WI38 (cell line): ENCODE results near the gene F3.

Experiments
- H3K4me3 ChIP-seq: 2 replicates; pipeline ENCODE4 v1.5.1; 2011; ENCODE audit warnings: low read depth, mild to moderate bottlenecking, control low read depth, low read length
- TF ChIP-seq, protein P1 (sequence below): IDR thresholded peaks from 2 replicates; pipeline ENCODE4 v1.5.1; 2012; ENCODE audit warnings: low read depth, mild to moderate bottlenecking, control low read depth, low read length

Gene F3

GRCh38 chr1:94559921-94560320 is 18.4 kb upstream of the F3 start:
- H3K4me3 ChIP-seq, result no peak overlapping the region
- TF ChIP-seq, protein P1, sequence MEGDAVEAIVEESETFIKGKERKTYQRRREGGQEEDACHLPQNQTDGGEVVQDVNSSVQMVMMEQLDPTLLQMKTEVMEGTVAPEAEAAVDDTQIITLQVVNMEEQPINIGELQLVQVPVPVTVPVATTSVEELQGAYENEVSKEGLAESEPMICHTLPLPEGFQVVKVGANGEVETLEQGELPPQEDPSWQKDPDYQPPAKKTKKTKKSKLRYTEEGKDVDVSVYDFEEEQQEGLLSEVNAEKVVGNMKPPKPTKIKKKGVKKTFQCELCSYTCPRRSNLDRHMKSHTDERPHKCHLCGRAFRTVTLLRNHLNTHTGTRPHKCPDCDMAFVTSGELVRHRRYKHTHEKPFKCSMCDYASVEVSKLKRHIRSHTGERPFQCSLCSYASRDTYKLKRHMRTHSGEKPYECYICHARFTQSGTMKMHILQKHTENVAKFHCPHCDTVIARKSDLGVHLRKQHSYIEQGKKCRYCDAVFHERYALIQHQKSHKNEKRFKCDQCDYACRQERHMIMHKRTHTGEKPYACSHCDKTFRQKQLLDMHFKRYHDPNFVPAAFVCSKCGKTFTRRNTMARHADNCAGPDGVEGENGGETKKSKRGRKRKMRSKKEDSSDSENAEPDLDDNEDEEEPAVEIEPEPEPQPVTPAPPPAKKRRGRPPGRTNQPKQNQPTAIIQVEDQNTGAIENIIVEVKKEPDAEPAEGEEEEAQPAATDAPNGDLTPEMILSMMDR, result no peak

GRCh38 chr1:94555091-94555490 is 13.5 kb upstream of the F3 start:
- no peak overlapping the region for H3K4me3 ChIP-seq
- TF ChIP-seq, protein P1, result no peak

DNA sequence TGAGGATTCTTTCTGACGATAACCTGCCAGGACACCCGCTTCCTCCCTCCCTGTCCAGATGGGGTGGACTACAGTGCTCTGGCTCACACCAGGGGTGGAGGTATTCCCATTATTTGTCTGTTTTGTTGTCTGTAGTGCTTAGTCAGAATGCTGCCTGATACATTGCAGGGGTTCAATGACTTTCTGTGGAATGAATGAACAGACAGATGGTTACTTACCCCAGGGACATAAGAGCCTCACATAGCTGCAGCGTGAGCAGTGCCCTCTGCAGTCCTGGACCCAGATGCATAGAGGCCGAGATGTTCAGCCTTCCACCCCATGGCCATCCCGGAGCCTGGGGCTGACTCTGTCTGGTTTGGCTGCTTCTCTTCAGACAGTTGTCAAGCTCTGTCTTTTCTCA is 13.0 kb upstream of the F3 start:
- H3K4me3 ChIP-seq, result no peak overlapping the region
- TF ChIP-seq, protein P1, result no peak

DNA sequence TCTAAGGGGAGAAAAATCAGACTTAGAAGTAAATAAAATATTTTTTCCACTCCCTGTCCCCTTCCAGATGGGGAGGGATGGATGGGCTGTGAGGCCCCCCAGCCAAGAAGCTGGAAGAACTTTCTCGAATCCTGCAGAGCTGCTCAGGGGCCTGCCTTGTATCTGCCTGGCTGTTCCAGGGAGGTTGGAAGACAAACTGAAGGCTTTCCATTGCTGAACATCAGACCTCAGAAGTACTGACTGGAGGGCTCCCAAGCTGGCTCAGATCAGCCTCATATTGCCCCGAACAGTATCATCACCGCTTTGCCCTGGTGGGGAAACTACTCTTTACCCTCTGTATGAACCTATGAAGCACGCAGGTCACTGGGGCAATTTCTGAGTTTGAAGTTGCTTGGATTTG is 12.4 kb upstream of the F3 start:
- TF ChIP-seq, protein P1, result no peak
- no peak overlapping the region for H3K4me3 ChIP-seq

DNA sequence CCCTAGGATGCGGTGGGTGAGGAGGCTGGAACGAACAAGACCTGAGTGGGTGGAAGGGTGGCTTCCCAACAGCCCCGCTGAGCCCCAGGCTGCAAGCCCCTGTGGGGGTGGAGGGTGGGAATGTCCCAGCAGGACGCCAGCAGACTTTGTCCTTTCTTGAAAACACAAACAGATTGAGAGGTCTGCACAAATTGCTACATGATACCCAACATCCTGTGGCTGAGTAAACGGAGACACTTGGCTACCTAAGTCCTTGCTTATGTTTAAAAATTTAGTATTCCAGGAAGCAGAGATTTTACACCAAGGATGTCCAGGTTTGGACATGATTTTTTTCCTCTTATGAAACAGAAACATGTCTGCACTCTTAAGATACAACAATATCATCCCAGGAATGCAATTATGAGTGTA is 11.8 kb upstream of the F3 start:
- TF ChIP-seq, protein P1, result no peak
- no peak overlapping the region for H3K4me3 ChIP-seq

DNA sequence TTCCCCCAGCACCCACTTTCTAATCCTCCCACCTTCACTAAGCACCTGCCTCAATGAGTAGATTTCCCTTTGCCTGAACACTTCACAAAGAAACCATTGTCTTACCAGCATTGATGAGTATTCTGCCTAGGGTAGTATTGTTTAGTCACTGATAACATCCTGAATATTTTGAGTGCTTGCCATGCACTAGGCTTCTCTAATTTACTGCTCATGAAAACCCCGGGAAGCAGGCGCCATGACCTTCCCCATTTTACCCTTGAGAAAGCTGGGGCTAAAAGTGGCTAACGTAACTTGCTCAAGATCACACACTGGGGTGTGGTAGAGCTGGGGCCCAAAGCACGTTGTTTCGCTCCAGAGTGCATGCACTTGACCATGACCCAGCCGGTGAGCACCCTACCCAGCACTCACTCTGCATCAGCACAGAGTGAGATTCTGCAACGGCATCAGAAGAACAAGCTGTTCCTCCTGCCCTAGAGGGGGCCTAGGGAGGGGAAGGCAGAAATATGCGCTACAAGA is 10.6 kb upstream of the F3 start:
- H3K4me3 ChIP-seq, result no peak overlapping the region
- TF ChIP-seq, protein P1, result no peak

DNA sequence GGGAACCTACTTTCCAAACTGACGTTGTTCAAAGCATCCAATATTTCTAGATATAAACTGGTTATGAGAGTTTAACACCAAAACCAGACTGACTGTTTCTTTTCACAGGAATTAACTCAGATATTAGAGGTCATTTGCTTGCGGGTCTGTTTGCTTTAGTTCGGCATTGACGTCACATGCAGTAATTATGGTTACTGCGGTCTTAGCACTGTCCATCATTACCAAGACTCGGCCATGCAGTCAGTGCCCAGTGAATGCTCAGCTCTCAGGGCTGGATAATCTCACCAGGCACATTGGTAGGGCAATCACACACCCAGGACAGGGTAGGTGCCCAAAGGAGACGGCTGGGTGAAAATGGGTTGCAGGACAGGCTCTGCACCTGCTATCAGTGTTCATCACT is 9.9 kb upstream of the F3 start:
- TF ChIP-seq, protein P1, result no peak
- H3K4me3 ChIP-seq, result no peak overlapping the region
